Neuronal stem cell (in vitro differentiated cells): ENCODE results near the gene CDC42BPG.

Source experiments
- DNase-seq: peaks from one replicate; pipeline ENCODE4 v3.0.0-alpha.2; 2013; ENCODE audit warnings: low spot score
- H2AFZ ChIP-seq: one replicate; pipeline ENCODE4 v1.6.1; 2013; ENCODE audit warnings: mild to moderate bottlenecking, low read length, inconsistent platforms
- H2AK5ac ChIP-seq: 2 replicates; pipeline ENCODE4 v1.6.1; 2013; ENCODE audit warnings: low read depth, mild to moderate bottlenecking, inconsistent platforms, low read length, moderate library complexity, mixed read lengths
- H2BK120ac ChIP-seq: 2 replicates; pipeline ENCODE4 v1.6.1; 2013; ENCODE audit warnings: low read depth, mild to moderate bottlenecking, inconsistent platforms, low read length, moderate library complexity, mixed read lengths
- H2BK12ac ChIP-seq: one replicate; pipeline ENCODE4 v1.6.1; 2013; ENCODE audit warnings: low read length, inconsistent platforms
- H2BK15ac ChIP-seq: 2 replicates; pipeline ENCODE4 v1.6.1; 2013; ENCODE audit warnings: mild to moderate bottlenecking, low read length, inconsistent platforms, mixed read lengths
- H2BK5ac ChIP-seq: one replicate; pipeline ENCODE4 v1.6.1; 2013; ENCODE audit warnings: inconsistent platforms, mild to moderate bottlenecking, low read length, moderate library complexity
- H3K14ac ChIP-seq: one replicate; pipeline ENCODE4 v1.6.1; 2013; ENCODE audit warnings: low read length, inconsistent platforms
- H3K18ac ChIP-seq: 2 replicates; pipeline ENCODE4 v1.6.1; 2013; ENCODE audit warnings: low read length, inconsistent platforms
- H3K23ac ChIP-seq: 2 replicates; pipeline ENCODE4 v1.6.1; 2013; ENCODE audit warnings: low read depth, mild to moderate bottlenecking, mixed read lengths, low read length, inconsistent platforms; ENCODE audit not compliant: poor library complexity
- H3K27ac ChIP-seq: replicated peaks from 3 replicates; pipeline ENCODE4 v1.5.1; 2013; ENCODE audit warnings: low read length, inconsistent platforms
- H3K27me3 ChIP-seq, 3 experiments: 2 replicates each; pipeline ENCODE4 v1.6.1; 2013; ENCODE audit warnings: low read length in 3 of 3, mild to moderate bottlenecking in 2 of 3, inconsistent platforms in 1 of 3, low read depth in 1 of 3, mixed read lengths in 1 of 3, moderate library complexity in 1 of 3; ENCODE audit not compliant: control insufficient read depth in 3 of 3, insufficient read depth in 3 of 3
- H3K36me3 ChIP-seq, 2 donors: replicated peaks in 1 of 2; 2 replicates each; pipeline ENCODE4 v1.6.1; 2013; ENCODE audit warnings: low read length in 2 of 2; ENCODE audit not compliant: control insufficient read depth in 2 of 2, insufficient read depth in 2 of 2
- H3K4ac ChIP-seq: 2 replicates; pipeline ENCODE4 v1.6.1; 2013; ENCODE audit warnings: inconsistent platforms, mild to moderate bottlenecking, low read length, moderate library complexity
- H3K4me1 ChIP-seq, 2 donors: 1 replicate in 1 of 2; 2 replicates in 1 of 2; pipeline ENCODE4 v1.6.1; 2013; ENCODE audit warnings: low read length in 2 of 2, low read depth in 1 of 2; ENCODE audit not compliant: control insufficient read depth in 2 of 2, insufficient read depth in 1 of 2
- H3K4me2 ChIP-seq: one replicate; pipeline ENCODE4 v1.6.1; 2013; ENCODE audit warnings: mild to moderate bottlenecking, low read length, inconsistent platforms; ENCODE audit not compliant: insufficient read depth, poor library complexity, severe bottlenecking
- H3K4me3 ChIP-seq, 2 donors: 2 replicates each; pipeline ENCODE4 v1.5.1; 2013; ENCODE audit warnings: low read length in 2 of 2, mild to moderate bottlenecking in 2 of 2, inconsistent platforms in 1 of 2, moderate library complexity in 1 of 2
- H3K79me1 ChIP-seq: one replicate; pipeline ENCODE4 v1.6.1; 2013; ENCODE audit warnings: low read depth, mild to moderate bottlenecking, inconsistent platforms, low read length, moderate library complexity
- H3K9ac ChIP-seq: one replicate; pipeline ENCODE4 v1.6.1; 2013; ENCODE audit warnings: mild to moderate bottlenecking, low read depth, low read length, inconsistent platforms; ENCODE audit not compliant: poor library complexity
- H3K9me3 ChIP-seq, 2 donors: replicated peaks in 1 of 2; 2 replicates each; pipeline versions ENCODE3 to v1.6.1; 2013; ENCODE audit warnings: low read length in 2 of 2, mild to moderate bottlenecking in 2 of 2, inconsistent platforms in 1 of 2, low read depth in 1 of 2, mixed read lengths in 1 of 2, moderate library complexity in 1 of 2; ENCODE audit not compliant: control insufficient read depth in 2 of 2, insufficient read depth in 1 of 2
- H4K8ac ChIP-seq: one replicate; pipeline ENCODE4 v1.6.1; 2013; ENCODE audit warnings: low read depth, mild to moderate bottlenecking, inconsistent platforms, low read length, moderate library complexity
- H4K91ac ChIP-seq: one replicate; pipeline ENCODE4 v1.6.1; 2013; ENCODE audit warnings: low read length, low read depth, mild to moderate bottlenecking, inconsistent platforms; ENCODE audit not compliant: poor library complexity
- WGBS, 2 donors: extraction: QIAGEN DNeasy Blood & Tissue Kit; methylation state at CpG; one replicate each; pipeline ENCODE4 v1.1.7; 2013; ENCODE audit warnings: missing lambda C conversion rate in 2 of 2, mixed read lengths in 1 of 2; ENCODE audit not compliant: insufficient read length in 2 of 2, insufficient replicate concordance in 1 of 2; ENCODE audit errors: extremely low coverage in 2 of 2; 5-methylcytosine and 5-hydroxymethylcytosine counted together

The CDC42BPG gene

DNA sequence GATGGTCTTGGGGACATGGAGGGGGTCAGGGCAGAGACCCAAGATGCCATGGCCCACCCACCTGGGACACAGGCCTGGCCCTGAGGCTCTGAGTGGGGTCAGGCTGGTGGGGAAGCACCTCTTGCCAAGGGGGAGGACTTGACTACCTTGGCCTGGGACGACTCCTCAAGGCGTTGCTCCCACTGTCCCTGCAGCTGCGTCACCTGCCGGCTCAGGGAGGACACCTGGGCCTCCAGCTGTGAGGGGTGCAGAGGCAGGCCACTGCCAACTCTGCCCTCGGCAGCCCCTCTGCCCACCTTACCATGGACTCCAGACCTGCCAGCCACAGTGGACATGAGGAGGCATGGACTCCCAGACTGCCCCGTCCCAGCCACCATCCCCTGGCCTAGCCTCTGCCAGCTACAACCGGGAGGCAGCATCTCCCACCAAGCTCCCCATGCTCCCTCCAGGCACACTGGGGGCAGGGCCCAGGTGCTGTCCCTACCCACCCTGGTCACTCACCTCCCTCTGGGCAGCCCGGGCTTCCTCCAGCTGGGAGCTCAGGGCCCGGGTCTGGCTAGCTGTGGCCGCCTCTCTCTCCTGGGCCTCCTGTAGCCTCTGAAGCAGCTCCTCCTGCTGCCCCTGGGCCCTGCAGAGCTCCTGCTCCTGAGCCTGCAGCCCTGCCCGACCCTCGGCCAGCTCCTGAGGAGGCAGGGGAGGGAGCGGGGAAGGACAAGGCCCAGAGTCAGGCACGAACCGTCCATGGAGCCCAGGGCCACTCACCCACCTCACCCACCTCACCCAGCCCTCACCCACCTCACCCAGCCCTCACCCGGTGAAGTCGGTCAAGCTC lies 8.6 kb downstream of the CDC42BPG start:
- H2BK15ac ChIP-seq = no peak overlapping the region
- no peaks in the 10 kb centered on the region for H3K36me3 ChIP-seq
- H2AFZ ChIP-seq = no peak overlapping the region
- H3K4ac ChIP-seq = no peak overlapping the region
- H3K4me1 ChIP-seq = no peaks in the 10 kb centered on the region
- H3K4me3 ChIP-seq = no peak overlapping the region
- peak overlapping the region; percentile 57 for H3K18ac ChIP-seq
- no peak overlapping the region for H3K4me2 ChIP-seq
- DNase-seq = no peak
- peak overlapping the region; percentile 41 for H2BK12ac ChIP-seq
- H3K14ac ChIP-seq = no peak overlapping the region
- no CpG with 5 or more reads among the region's 17 CpGs for WGBS, 2 donors
- no peak overlapping the region for H3K27ac ChIP-seq
- no peak overlapping the region for H2BK120ac ChIP-seq
- peak overlapping the region; percentile 63 for H3K9ac ChIP-seq
- H2AK5ac ChIP-seq = peak overlapping the region; percentile 26
- peaks cover 0 to 45% (median 0%) of the 10 kb centered on the region in 3 experiments for H3K27me3 ChIP-seq
- H3K23ac ChIP-seq = peak overlapping the region; percentile 43
- peaks cover 2% of the 10 kb centered on the region for H3K79me1 ChIP-seq
- H4K8ac ChIP-seq = no peak overlapping the region
- peak overlapping the region; percentile 39 for H2BK5ac ChIP-seq
- H3K9me3 ChIP-seq = no peaks in the 10 kb centered on the region
- no peak overlapping the region for H4K91ac ChIP-seq

GRCh38 chr11:64834723-64835615 lies 9.5 kb downstream of the CDC42BPG start:
- H3K18ac ChIP-seq = peak overlapping the region; percentile 57
- H3K9ac ChIP-seq = peak overlapping the region; percentile 2
- H3K9me3 ChIP-seq = no peaks in the 10 kb centered on the region
- H2AFZ ChIP-seq = no peak overlapping the region
- H4K91ac ChIP-seq = peak overlapping the region; percentile 92
- DNase-seq = no peak
- H3K27ac ChIP-seq = no peak overlapping the region
- H4K8ac ChIP-seq = peak overlapping the region; percentile 17
- peaks cover 2% of the 10 kb centered on the region for H3K79me1 ChIP-seq
- H3K4me1 ChIP-seq = peaks cover 0 to 1% of the 10 kb centered on the region in 2 donors
- no peak overlapping the region for H3K4me3 ChIP-seq
- H3K4ac ChIP-seq = no peak overlapping the region
- no peak overlapping the region for H2BK12ac ChIP-seq
- no peaks in the 10 kb centered on the region for H3K36me3 ChIP-seq
- no CpG with 5 or more reads among the region's 29 CpGs for WGBS, 2 donors
- no peak overlapping the region for H2BK120ac ChIP-seq
- peaks cover 0 to 45% (median 0%) of the 10 kb centered on the region in 3 experiments for H3K27me3 ChIP-seq
- no peak overlapping the region for H3K4me2 ChIP-seq
- H2BK15ac ChIP-seq = peak overlapping the region; percentile 67
- peak overlapping the region; percentile 90 for H2AK5ac ChIP-seq
- H3K14ac ChIP-seq = no peak overlapping the region
- H2BK5ac ChIP-seq = peak overlapping the region; percentile 39
- H3K23ac ChIP-seq = no peak overlapping the region

DNA sequence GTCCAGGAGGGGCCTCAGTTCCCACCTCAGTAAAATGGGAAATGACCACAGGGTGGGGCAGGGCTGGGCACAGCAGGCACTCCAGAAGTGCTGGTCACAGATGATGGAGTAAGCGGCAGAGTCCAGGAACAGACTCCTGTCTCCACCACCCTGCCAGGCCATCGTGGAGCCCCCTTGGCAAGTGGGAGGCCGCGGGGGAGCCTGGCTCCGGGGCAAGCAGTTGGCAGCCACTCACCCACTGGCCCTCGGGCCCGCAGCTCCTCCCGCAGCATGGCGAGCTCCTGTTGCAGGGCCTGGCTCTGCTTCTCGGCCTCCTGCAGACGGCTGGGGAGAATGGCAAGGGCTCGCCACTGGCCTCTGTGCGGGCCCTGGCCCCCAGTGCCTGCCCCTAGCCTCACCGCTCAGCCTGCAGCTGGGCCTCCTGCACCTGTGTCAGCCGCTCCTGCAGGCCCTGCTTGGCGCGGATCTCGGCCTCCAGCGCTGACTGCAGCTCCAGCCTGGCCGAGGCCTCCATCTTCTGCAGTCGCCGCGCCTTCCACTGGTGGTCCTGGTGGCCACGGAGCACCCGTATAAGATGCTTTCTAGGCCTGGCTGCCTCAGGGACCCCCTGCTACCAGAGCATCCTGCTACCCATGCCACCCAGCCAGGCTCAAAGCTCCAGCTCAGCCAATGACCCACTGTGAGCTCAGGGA lies 10.3 kb downstream of the CDC42BPG start:
- H4K8ac ChIP-seq = no peak overlapping the region
- WGBS, 2 donors = no CpG with 5 or more reads among the region's 25 CpGs
- H3K79me1 ChIP-seq = peaks cover 2% of the 10 kb centered on the region
- H3K4me1 ChIP-seq = peaks cover 0 to 1% of the 10 kb centered on the region in 2 donors
- no peak overlapping the region for H3K4me2 ChIP-seq
- peak overlapping the region; percentile 83 for H2AK5ac ChIP-seq
- H3K18ac ChIP-seq = no peak overlapping the region
- H3K23ac ChIP-seq = no peak overlapping the region
- H4K91ac ChIP-seq = no peak overlapping the region
- no peak for DNase-seq
- no peak overlapping the region for H3K4me3 ChIP-seq
- H3K9ac ChIP-seq = no peak overlapping the region
- no peak overlapping the region for H3K27ac ChIP-seq
- no peak overlapping the region for H3K4ac ChIP-seq
- no peak overlapping the region for H3K14ac ChIP-seq
- no peaks in the 10 kb centered on the region for H3K9me3 ChIP-seq
- H2BK120ac ChIP-seq = no peak overlapping the region
- H3K27me3 ChIP-seq = peaks cover 0 to 45% (median 0%) of the 10 kb centered on the region in 3 experiments
- peak overlapping the region; percentile 33 for H2BK15ac ChIP-seq
- no peak overlapping the region for H2BK12ac ChIP-seq
- no peaks in the 10 kb centered on the region for H3K36me3 ChIP-seq
- H2AFZ ChIP-seq = no peak overlapping the region
- H2BK5ac ChIP-seq = no peak overlapping the region
